ENCODE data around the gene KCNG2.

The KCNG2 gene

GRCh38 chr18:79769698-79770500, 27.8 kb upstream of the KCNG2 start:
- DNase-seq: no peak

- DNase-seq: no peak
Observed at GRCh38 chr18:79770501-79770815, 27.3 kb upstream of the KCNG2 start.

DNA sequence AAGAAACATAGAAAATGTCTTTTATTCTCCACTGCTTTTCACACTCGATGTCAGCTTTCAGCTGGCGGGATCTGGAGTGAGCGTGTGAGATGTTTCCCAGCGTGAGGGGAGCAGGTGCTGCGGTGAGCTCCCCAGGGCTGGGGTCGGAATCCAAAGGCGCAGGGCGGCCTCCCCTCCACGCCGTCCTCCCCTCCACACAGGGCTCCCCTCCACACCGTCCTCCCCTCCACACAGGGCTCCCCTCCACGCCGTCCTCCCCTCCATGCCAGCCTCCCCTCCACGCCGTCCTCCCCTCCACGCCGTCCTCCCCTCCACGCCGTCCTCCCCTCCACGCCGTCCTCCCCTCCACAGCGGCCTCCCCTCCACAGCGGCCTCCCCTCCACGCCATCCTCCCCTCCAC, 26.9 kb upstream of the KCNG2 start:
- DNase-seq: no peak

DNA sequence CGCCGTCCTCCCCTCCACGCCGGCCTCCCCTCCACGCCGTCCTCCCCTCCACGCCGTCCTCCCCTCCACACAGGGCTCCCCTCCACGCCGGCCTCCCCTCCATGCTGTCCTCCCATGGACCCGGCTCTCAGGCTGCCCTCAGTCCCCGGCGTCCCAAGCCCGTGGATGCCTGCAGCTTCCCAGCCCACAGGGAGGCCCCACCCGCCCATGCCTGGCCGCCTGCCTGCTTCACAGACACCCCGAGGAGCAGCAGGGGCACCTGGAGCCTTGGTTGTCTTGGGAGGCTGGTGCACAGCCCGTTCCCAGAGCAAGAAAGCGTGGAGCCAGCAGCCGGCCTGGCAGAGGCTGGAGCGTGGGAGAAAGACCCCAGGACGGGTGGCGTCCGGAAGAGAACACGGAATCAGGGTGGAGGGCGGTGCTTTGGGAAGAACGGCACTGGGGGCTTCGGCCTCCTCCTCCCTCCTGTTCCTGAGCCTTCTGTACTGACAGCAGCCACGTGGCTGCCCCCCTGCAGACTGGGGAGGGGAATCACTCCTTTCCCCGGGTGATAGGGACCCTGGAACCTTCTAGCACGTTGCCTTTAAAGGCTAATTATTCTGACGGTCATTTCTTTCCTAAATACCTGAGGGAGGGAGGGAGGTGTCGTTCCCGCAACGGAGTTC, 26.2 kb upstream of the KCNG2 start:
- DNase-seq: no peak

DNA sequence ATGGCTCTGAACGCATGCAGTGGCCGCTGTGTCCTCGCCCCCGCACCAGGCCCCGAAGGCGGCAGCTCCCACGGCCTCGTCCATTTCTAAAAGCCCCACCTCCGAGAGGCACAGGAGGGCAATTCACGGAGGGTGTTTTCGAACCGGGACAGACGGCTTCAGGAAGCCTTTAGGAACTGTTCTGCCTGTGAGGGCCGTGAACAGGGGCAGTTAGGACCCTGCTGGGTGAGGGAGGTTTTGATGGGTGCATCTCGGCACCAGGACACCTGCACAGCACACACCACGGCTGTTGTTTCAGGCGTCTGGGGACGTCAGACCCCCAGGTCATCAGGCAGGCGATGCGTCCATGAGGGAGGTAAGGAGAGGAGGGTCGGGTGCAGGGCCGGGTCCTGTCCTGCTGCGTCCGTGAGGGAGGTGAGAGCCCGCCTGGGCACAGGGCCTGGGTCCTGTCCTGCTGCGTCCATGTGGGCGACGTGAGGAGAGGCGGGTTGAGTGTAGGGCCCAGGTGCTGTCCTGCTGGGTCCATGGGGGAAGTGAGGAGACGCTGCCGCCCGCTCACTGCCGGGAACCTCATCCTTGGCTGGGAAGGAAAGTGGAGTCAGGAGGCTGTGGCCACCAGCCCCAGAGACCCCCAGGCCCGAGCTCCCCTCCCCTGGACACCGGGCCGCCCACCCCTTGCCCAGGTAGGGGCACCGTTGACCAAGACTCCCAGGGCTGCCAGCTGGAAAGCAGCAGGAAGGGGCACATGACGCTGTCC, 25.5 kb upstream of the KCNG2 start:
- DNase-seq: no peak

- DNase-seq: no peak
Observed at GRCh38 chr18:79772865-79773696, 24.7 kb upstream of the KCNG2 start.

- DNase-seq: no peak
Observed at GRCh38 chr18:79774111-79774510, 23.6 kb upstream of the KCNG2 start.

DNA sequence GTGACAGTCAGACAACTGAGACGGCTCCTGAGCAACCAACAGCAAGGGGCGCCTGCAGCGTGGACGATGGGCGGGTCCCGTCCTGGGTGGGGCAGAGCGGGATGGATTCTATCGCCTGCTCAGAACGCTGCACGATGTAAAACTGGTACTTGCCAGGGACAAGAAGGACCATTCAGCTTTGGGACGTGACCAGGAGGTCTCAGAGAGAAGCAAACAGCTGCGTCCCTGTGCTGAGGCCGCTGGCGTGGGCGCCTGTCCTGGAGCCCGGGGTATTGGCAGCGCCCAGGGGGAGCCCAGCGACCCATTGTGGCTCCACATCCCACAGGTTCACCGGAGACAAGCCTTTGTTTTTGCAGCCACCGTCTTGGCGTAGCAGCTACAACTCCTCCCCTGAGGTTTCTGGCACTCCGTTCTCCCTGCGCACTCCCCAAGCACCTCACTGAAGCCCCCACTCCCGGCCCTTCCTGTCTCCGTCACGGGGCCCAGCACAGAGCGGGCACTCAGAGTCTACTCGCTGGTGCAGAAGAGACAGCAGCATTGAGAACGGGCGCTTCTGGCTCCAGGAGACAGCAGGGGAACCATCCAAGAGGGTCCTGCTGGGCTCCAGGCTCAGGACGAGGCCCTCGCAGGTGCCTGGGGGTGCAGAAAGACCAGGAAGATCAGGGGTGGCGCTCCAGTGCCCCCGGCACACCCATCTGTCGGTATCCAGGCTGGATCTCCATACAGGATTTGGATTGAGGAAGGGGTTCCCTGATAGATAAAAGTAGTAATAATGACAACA, 22.1 kb upstream of the KCNG2 start:
- DNase-seq: no peak

GRCh38 chr18:79776674-79777073, 21.1 kb upstream of the KCNG2 start:
- DNase-seq: no peak

GRCh38 chr18:79778291-79778791, 19.4 kb upstream of the KCNG2 start:
- DNase-seq: no peak

DNA sequence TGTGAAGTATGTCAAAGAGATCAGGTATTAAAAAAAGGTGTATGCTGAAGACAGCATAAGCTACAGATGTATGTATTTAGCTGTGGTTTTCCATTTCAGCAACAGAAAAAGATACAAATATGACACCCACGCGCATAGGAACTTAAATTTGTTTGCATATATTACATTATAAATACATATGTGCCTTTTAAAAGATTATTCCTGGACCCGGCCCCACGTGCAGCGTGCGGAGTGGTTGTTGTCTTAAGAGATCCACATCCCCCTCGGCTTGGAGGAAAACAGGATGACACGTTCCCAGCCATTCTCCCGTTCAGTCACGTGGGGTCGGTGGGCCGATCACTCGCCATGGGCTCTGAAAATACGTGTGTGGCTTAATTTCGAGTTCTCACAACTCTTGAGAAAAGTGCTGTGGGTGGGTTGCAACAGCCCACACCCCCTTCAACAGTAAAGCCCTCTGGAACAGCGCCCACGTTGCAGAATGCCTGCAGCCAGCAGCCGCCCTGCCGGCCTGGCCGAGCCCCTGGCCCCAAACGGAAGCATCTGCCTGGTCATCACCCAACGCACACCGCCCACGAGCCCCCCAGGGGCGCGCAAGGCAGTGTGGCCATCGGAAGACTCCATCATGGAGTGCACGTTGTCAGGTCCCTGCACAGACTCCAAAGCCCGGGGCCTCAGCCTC, 18.6 kb upstream of the KCNG2 start:
- no peak for DNase-seq

- DNase-seq: no peak
Observed at GRCh38 chr18:79779700-79780190, 18.0 kb upstream of the KCNG2 start.

DNA sequence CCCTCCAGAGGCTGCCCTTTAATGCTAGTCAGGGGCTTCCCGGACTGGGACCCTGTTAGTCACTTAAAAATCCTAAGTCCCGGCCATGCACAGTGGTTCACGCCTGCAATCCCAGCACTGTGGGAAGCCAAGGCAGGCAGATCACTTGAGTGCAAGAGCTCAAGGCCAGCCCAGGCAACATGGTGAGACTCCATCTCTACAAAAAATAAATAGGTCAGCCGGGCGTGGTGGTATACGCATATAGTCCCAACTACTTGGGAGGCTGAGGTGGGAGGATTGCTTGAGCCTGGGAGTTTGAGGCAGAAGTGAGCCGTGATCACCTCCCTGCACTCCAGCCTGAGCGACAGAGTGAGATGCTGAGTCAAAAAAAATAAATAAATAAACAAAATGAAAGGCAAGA, 17.2 kb upstream of the KCNG2 start:
- DNase-seq: no peak

GRCh38 chr18:79781331-79781941, 16.3 kb upstream of the KCNG2 start:
- no peak for DNase-seq

GRCh38 chr18:79782566-79783308, 15.0 kb upstream of the KCNG2 start:
- DNase-seq: no peak

- no peak for DNase-seq
Observed at GRCh38 chr18:79784071-79784913, 13.4 kb upstream of the KCNG2 start.

GRCh38 chr18:79784965-79785770, 12.6 kb upstream of the KCNG2 start:
- DNase-seq: no peak

DNA sequence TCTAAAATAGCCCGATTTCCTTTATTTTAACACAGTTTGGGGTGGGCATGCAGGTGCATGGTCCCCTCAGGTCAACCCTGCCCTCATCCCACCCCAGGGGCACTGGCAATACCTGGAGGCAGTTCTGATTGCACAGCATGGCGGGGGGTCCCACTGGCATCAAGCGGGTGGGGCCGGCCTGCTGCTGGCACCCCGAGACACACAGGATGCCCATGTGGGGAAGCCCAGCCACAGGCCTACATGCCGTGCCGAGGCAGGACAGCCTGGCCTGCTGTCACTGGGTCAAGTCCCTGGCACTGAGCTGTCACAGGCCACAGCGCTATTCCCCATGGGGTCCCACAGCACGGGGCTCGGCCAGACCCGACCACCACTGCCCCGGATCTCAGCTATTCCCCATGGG, 11.9 kb upstream of the KCNG2 start:
- DNase-seq: no peak
